Measurements from ENCODE around the gene CAMTA1.
"Not testable (repeated sequence)": the region's sequence is repeated elsewhere in the genome, so short reads cannot be mapped to it uniquely, and the experiment has no call there.

CAMTA1 gene

DNA sequence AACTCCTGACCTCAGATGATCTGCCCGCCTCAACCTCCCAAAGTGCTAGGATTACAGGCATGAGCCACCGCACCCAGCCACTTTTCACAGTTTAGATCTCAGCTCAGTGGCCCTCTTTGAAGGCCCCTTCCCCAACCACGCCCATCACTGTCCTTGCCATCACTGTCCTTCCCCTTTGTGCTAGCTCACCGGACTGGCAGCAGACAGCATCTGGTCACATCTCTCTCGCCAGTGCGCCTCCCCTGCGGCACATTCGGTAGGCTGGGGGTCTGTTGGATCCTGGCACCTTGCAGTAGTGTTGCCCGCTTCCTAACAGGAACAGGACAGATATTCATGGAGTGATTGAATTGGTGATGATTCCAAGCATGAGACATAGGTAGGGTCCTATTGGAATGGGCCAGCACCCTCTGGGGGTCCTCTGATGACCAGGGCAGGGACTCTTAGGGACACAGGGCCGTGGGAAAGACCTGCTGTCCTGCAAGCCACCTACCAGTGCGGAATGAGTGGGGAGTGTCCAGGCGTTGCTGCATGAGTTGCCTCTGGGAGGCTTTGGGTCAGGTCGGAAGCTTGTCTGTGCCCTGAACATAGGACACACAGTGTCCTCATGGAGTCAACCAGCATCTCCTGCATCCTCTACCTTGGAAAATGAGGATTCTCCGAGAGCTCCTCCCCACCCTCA, 807.0 kb downstream of the CAMTA1 start:
- no peak for DNase-seq

DNA sequence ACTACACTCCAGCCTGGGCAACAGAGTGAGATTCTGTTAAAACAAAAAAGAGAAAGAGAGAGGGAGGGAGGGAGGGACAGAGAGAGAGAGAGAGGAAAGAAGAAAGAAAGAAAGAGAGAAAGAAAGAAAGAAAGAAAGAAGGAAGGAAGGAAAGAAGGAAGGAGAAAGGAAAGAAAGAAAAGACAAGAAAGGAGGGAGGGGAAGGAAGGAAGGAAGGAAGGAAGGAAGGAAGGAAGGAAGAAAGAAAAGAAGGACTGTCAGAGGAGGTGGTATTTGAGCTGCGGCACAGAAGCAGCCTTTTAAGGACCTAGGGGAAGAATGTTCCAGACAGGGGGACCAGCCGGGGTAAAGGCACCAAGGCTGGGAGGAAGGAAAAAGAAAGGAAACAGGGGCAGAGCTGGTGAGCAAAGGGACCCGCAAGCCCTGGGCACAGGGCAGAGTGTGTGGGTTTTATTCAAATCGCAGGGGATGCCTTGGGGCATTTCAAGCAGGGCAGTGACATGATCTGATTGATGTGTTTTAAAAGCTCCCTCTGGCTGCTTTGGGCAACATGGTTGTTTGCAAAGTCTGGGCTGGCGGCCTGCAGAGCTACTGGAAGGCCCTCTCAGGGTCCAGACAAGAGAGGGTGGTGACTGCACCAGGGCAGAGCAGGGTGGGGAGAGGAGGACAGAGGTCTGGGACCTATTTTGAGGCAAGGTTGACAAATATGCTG, 808.9 kb downstream of the CAMTA1 start:
- no peak for DNase-seq

DNA sequence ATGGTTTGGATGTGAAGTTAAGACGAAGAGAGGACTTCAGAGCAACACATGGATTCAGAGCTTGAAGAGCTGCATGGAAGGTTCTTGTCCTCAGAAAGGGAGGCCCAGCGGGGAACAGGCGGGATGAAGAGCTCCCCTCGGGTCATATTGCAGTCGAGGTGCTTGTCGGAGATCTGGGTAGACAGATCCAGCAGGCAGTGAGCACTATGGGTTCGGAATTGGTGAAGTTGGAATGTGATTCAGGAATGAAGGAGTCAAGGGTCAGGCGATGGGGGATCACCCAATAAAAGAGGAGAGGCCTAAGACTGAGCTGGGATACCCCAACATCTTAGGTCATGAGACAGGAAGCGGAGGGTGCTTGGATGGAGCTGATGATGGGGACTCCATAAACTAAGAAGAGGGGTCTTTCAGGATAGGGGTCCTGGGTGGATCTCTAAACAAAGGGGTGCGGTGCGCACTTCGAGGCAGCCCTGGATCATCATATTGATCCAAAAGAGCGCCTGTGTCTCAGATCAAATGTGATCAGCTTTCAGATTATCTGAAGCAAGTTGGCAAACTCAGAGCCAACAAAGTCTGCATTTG, 809.6 kb downstream of the CAMTA1 start:
- DNase-seq, result no peak

- DNase-seq, result no peak
Observed at GRCh38 chr1:7595336-7595735, 810.1 kb downstream of the CAMTA1 start.

GRCh38 chr1:7596126-7596965, 811.1 kb downstream of the CAMTA1 start:
- no peak for DNase-seq

GRCh38 chr1:7598058-7598457, 812.8 kb downstream of the CAMTA1 start:
- DNase-seq, result not testable (repeated sequence)

DNA sequence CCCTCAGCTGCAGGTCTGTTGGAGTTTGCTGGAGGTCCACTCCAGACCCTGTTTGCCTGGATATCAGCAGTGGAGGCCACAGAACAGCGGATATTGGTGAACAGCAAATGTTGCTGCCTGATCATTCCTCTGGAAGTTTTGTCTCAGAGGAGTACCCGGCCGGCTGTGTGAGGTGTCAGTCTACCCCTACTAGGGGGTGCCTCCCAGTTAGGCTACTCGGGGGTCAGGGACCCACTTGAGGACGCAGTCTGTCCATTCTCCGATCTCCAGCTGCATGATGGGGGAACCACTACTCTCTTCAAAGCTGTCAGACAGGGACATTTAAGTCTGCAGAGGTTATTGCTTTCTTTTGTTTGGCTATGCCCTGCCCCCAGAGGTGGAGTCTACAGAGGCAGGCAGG, 819.7 kb downstream of the CAMTA1 start:
- not testable (repeated sequence) for DNase-seq

- no peak for DNase-seq
Observed at GRCh38 chr1:7606096-7606495, 820.8 kb downstream of the CAMTA1 start.

DNA sequence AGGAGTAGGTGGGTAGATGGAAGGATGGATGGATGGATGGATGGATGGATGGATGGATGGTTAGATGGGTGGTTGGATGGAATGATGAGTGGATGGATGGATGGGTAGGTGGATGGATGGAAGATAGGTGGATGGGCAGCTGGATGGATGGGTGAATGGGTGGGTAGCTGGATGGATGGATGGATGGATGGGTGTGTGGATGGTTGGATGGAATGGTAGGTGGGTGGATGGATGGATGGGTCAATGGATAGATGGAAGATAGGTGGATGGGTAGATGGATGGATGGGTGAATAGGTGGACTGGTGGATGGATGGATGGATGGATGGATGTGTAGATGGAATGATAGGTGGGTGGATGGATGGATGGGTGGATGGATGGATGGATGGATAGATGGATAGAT, 821.8 kb downstream of the CAMTA1 start:
- DNase-seq, result no peak

GRCh38 chr1:7608628-7609305, 823.5 kb downstream of the CAMTA1 start:
- no peak for DNase-seq

DNA sequence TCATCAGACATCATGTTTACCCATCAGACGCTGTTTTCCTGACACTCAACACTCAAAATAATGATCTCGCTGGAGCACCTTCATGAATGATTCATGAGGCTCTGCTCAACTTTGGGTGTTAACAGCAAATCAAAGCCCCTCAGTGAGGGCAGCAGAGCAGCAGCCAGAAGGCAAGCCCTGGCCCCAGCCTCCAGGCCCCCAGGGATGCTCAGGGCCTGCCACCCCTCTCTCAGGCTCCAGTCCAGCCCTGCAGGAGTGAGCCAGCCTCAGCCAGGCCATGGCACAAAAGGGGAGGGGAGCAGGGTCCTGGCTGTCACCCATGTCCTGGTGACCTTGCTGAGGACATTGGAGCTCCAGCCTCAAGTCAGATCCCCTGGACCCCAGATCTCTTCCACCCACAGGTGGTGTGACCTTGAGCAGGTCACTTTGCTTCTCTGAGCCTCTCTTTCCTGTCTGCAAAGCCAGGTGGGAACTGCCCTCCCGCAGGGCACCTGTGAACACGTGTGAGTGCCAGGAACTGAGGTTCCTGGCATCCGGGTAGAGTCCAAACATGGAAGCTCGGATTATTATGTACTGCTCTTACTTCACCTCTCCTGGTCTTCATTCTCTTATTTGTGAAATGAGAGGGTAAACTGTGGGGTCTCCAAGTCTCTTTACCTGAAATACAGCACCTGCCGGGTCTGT, 824.2 kb downstream of the CAMTA1 start:
- no peak for DNase-seq

GRCh38 chr1:7610106-7610731, 825.0 kb downstream of the CAMTA1 start:
- no peak for DNase-seq

DNA sequence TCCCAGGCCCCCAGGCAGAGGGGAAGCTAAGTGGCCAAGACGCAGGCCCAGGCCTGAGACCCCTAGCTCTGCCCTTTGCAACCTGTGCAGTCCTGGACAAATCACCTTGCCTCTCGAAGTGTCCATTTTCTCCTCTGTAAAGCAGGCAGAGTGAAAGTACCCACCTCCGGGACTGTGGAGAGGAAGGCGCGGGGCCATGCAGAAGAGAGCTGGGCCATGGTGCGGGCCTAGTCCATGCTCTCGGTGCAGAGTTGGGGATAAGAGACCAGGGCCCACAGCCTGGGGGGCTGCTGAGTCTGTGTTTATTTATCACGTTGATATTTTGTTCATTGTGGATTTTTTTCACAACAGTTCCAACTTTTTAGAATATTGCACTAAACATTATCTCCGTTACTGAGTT, 825.7 kb downstream of the CAMTA1 start:
- DNase-seq, result no peak

DNA sequence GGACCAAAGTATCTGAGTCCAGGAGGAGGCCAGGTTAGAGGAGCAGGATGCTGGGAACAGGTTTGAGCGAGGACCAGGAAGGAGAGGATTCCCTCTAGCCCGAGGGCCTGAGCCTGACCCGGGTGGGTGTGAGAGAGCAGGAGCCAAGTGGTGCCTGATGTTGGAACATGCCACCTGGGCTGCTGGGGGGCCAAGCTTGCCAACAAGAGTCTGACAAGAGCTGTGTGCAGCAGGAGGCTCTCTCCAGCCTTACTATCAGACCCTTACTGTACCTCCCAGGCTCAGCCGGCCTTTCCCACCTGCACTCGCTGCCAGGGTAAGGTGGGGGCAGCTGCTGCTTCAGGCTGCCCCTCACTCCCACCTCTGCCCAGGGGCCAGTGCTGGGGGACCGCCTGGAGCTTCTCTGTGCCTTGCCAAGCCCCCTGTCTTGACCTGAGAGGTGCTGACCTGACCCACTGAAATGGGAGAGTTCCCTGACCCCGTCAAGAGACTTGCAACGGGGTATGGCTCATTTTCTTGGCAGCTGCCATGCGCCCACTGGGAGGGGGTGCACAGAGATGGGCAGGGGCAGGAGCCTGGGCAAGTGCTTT, 826.3 kb downstream of the CAMTA1 start:
- no peak for DNase-seq

DNA sequence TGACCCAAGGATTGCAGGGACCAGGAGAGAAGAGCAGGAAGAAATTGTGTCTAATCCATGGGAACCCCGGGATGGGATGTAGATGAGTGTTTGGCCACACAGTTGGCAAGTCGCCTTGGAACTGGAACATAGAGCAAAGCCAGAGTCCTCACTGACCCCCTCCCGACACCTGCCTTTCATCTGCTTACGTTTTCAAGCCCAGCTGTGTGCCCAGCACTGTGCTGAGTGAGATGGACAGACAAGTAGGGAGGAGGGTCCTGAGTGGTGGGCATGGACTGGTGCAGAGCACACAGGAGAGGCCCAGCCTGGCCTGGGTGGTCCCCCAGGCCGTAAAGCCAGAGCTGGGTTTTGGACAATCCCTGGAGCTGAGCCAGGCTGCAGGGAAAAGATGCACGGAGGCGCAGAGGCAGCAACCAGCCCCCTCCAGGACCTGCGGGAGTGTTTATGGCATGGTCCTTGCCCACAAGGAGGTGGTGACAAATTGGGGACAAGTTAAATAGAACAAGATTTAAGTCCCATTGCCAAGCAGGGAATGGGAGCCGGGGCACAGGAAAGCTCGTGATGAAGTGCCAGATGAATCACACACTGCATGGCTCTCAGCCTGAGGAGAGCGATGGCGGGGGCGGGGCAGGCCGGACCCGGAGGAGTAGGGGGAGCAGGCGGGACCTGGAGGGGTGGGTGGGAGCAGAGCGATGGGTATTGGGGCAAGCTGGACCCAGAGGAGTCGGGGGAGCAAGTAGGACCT, 828.0 kb downstream of the CAMTA1 start:
- no peak for DNase-seq

- no peak for DNase-seq
Observed at GRCh38 chr1:7613851-7614205, 828.6 kb downstream of the CAMTA1 start.

GRCh38 chr1:7614576-7615074, 829.4 kb downstream of the CAMTA1 start:
- DNase-seq, result no peak

GRCh38 chr1:7615138-7615537, 829.9 kb downstream of the CAMTA1 start:
- DNase-seq, result no peak

GRCh38 chr1:7616076-7616832, 831.0 kb downstream of the CAMTA1 start:
- DNase-seq, result no peak

GRCh38 chr1:7616953-7617352, 831.7 kb downstream of the CAMTA1 start:
- DNase-seq, result no peak

All from GOT3 (cell line).